ENCODE measurements around the gene FOXP1.
A peak's percentile ranks its signal among the peaks of the same experiment; 100 is the strongest.

Gene FOXP1

DNA sequence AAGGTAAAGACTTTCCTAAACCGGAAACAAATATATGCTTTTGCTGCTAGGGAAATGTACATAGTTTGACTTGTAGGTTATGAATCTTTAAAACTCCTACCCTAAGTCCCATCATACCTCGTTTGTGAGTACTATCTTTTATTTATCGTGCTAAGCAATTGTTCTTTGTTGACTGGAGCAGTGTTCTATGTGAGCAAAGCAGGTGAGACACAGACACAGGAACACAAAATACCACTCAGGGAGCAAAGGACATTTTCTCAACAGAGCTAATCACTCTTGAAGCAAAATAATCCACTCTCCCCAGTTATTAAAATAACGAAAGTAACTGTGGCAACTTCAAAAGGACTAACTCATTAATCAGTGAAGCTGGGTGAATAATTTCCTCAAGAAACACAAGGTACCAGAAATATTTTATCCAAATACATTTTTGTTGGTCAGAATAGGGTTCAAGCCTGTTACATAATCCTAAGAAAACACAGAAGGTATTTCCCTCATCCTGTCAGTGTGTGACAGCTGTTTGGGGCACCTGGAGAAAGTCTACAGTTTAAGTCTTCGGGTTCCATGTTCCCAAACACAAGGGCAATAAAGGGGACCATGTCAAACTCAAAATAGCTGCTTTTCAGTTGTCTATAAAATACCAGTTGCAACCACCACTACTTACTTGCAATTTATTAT, 407.7 kb downstream of the FOXP1 start:
- no peak for DNase-seq (ENCODE audit: low read depth)

DNA sequence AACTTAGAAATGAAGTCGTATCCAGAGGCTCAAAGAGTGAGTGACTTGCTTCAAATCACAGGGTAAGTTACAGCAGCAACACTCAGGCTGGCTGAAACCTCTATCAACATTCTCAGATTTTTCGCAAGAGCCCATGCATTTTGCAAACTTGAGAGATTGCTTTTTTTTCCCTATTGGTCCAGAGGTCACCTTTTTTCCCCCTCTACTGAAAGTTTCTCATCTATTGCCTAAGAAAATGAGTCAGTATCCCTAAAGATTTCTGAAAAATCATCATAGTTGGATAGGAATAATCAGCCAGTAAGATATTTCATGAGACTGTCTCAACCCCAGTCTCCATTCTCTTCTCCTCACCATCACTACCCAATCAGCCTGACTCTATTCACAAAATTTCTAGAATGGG, 410.6 kb downstream of the FOXP1 start:
- no peak for DNase-seq (ENCODE audit: low read depth)

DNA sequence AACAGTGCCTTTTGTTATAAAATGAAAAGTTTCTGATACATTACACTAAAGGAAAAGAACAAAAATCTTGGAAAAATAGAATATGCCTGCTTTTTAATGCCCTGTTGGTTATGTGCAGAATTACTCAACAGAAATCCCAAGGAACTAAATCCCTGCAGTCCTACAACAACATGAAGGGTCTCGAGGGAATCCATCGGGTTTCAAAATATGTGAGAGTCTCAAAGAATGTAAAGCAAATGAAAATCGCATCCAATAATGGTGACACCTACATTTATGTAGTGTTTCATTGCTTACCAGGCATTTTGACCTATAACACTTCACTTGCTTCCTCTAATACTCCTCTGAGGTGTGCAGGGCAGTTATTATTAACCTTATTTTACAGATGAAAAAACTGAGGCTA, 411.3 kb downstream of the FOXP1 start:
- DNase-seq (ENCODE audit: low read depth), result no peak

DNA sequence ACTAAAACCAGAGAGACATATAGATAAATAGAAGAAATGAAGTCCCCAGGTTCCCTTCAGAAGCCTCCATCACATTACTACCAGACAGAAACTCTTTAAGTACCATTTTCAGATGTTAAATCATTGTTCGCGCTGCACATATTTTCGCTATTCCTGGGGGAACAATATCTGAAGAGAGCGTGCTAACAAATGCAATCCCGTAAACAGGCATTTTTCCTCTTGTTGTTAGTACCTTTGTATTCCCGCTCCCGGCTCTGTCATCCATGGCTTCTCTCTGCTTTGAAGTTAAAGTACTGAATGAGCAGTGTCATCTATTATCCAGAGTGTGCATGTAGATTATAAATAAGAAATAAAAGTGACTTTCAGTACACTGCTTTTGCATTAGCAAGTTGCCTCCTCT, 412.3 kb downstream of the FOXP1 start:
- no peak for DNase-seq (ENCODE audit: low read depth)

DNA sequence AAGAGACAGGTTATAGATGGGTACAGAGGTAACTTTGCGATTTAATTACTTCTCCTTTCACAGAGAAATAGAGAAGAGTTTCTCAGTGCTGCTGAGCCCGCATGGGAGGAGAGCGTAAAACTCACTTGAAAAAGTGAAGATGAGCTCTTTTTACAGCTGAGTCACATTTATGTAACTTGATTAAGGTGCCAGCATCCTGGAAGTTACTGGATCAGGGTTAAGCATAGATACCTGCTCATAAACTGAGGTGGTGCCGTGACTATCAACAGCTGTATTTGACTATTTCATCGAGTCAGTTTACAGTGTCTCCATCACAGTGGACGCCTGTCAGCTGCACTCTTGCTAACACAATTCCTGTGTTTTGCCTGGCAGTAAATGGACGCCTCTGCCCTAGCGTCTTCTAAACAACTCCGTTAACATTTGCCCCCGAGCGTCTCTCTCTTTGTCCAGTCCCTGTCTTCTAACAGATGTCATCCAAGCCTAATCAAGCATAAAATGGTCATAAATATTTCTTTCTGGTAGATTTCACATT, 414.6 kb downstream of the FOXP1 start:
- no peak for DNase-seq (ENCODE audit: low read depth)

DNA sequence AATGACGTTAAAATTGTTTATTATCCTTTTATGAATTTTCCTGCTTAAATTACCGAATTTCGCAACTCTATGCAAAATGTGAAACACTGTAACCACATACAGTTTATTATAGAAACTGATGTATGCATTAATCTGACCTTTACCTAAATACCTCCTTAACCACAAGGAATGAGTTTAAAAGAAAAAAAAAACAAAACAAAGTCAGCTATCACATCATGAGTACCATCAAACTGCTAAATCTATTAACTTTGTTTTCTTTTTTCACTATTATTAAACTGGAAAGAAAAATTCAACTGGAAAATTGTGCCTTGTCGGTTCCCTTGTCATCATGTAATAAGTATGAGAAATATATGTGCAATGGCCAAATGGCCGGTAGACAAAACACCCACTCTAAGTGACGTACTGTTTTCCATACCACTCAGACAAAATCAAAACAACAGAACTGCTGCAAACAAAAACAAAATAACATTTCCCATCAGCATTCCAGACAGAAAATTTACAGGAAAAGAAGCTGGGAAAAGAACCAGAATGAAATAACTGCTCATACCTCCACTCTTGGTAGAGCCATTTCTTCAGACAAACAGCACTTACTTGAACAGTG, 415.3 kb downstream of the FOXP1 start:
- DNase-seq (ENCODE audit: low read depth), result no peak

DNA sequence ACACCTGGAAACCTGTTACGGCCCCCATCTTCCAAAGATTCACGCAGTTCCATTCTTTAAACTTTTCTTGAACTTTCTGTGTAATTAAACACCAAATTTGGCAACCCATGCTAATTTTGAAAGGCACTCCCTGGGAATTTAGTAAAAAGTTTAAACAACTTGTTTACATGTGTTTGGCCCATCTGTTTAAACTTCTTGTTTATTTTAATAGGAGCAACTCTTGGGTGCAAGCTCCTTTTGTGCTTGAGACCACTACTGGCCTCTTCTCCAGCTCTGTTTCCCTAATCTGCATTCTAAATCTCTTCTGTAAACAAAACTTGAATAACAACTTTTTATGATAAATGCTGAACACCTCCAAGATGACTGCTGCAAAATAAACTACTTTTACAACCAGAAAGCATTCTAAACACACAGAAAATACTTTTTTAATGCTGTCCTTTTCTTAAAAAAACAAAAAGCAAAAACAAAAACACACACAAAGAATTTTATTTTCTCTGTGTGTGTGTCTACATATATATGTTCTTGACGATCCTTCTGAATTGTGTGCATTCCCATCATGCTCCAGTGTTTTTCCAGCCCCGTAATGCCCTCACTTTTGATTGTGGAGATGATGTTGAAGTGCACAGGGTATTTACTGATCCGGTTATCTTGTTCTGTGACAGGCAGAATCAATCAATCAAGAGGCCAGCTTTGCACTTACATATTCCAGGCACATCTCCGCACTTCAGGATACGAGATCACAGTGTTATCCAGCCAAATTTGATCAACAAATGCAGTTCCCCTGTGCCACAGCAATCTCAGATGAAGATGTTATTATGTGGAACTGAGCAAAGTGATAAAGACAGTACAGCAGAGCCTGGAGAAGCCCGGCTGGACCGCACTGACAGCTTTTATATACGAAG, 416.9 kb downstream of the FOXP1 start:
- no peak for DNase-seq (ENCODE audit: low read depth)

DNA sequence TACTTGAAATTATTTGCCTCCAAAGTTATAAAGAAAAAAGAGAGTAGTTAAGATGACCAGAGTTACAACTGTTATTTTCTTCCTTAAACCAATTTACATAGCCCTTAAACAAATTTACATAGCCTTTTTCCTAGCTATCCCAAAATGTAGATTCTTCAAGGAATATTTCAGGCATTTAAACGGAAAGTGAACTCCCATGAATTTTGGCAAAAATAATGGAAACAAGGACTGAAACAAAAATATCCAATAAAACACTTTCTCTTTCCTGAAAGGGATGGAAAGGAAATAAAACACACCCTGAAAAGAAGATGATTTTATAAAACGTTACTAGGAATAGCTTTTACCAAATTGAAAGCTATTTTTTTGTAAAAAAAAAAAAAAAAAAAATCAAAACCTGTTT, 418.6 kb downstream of the FOXP1 start:
- DNase-seq (ENCODE audit: low read depth), result no peak

DNA sequence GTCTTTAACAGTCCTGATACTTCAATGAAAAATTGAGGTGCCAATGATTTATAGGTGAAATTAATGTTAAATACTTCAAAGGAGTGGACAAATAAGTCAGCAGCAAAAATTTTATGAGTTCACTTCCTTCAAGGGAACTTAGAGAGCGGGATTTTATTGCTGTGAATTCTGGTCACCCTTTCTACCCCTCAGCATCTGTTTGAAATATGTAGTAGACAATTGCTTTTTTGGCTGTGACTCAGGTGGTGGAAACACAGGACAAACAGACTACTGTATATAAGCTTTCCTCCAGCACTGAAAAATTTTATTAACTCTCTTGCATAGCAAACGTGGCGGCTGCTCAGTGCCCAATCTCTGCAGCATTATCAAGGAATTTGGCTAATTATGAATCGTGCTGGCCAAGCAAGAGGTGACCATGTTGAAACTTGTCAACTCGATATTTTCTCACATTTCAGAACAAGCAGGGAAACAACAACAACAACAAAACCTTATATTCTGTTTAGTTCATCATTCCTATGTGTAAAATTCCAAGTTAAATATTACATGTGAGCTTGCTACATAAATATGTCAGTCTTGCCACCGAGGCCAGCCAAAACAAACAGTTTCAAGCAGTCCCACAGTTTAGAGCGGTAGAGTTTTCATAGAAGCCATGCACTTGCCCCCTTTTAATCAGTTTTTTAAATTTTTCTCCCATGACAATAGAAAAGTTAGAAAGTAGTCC, 420.2 kb downstream of the FOXP1 start:
- DNase-seq (ENCODE audit: low read depth), result no peak

DNA sequence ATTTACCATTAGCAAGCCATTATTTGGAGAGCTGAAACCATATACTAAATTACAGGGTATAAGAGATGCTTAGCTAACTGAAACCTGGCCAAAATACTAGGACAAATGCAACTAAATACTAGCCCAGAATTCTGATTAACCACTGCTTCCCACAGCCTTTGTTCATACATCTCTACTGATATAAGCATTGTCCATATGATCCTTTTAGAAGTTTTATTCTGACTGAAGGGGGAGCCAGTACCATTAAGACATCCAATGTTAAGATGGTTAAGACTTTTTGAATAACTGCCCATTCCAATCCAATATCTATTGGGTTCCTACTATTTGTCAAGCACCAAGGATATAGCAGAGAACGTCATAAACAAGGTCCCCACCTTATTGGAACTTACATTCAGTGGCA, 421.3 kb downstream of the FOXP1 start:
- DNase-seq (ENCODE audit: low read depth), result no peak

DNA sequence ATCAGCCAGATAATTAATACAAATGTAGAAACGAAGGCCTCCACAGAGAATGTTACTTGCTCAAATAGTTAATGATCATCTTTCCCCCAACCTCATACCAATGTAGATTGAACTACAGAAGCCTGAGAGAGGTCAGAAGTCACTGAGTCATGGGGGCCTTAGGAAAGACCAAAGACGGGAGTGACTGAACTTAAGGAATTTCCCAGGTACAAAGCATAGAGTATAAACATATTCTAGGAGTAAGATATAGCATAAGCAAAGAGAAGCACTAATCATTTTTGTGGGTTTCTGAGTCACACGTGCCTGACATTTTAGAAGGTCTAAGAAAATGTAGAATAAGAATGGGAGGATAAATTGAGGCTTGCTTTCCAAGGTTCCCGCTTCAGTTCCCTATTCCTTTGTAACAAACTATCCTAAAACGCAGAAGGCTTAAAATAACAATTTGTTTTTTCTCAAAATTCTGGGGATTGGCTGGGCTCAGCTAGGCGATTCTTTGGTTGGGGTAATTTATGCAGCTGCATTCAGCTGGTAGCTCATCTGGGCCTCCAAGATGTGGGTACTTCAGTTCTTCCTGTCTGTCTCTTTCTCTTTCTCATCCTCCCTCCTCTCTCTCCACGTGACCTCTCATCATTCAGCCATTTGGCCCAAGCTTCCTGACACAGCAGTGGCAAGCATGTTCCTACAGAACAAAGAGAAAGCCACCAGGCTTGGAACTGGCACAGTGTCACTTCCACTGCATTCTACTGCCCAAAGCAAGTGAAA, 422.6 kb downstream of the FOXP1 start:
- DNase-seq (ENCODE audit: low read depth), result peak; percentile 48

DNA sequence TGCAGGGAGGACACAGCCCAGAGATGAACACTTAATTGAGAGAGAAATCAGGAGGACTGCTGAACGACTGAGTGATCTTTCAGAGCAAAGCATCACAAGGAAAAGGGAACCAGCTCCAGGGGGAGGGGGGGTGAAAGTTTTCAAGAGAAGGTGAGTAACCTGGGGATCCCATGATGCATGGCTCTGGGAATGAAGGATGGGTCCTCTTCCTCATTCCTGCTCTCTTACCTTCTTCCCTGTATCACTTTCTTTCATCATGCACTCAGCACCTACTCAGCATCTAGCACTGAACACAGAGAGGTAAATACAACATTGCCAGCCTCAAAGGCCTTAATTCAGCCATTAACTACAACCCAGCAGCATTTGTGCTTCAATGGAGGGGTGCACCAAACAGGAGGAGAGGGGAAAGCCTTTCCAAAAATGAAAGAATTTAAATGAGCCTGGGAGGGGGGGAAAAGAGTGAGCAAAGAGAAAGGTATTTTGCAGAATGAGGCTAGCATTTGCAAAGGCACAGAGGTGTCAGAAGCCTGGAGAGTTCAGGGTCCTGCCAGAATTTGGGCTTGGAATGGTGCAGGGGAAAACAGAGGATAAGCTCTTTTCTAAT, 427.4 kb downstream of the FOXP1 start:
- DNase-seq (ENCODE audit: low read depth), result no peak

DNA sequence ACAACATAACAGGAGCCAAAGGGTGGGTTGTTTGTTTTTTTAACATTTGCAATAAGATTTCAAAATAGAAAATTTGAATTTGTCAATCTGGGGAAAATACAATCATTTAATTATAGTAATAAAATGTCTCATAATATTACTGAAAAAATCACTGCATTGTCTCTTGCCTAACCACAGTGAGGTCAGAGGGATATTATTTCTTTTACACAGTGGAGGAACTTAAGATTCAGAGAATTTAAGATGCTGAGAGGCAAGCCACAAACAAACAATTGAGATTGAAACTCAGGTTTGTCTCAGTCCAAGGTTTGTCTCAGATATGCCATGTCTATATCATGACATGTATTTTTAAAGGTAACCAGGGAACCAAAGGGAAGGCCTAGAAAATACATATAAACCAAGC, 428.7 kb downstream of the FOXP1 start:
- DNase-seq (ENCODE audit: low read depth), result no peak

DNA sequence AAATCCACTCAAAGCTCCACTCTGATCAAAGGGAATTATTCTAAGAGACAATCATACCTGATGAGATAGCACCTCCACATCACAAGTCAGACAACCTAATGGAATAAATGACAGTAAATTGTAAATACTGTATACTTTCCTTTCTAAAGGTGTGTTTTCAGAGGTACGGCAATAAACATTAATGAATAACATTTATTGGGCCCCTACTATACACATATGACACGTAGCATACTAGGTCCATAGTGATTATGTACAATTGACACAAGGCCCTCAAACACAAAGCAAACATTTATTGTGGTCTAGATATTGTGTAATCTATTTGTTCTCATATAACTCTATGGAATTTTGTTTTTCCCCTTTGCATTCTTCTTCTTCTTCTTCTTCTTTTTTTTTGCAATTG, 429.8 kb downstream of the FOXP1 start:
- no peak for DNase-seq (ENCODE audit: low read depth)

DNA sequence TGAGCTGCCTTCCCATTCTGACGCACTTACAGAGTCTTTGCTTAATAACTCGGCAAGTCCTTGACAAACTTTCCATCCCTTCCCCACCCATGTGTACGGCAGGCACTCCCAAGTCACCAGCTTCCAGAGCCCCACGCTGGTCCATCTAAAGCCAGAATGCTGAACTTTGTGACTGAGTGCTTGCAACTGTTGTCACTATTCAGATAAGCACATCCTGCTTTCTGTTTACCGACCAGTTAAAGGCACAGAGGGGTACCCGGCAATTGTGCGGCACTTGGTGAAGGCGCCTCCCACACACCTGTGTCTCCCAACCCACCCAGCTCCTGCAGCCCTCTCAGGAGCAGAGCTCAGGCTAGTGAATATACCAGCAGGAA, 430.6 kb downstream of the FOXP1 start:
- DNase-seq (ENCODE audit: low read depth), result no peak

DNA sequence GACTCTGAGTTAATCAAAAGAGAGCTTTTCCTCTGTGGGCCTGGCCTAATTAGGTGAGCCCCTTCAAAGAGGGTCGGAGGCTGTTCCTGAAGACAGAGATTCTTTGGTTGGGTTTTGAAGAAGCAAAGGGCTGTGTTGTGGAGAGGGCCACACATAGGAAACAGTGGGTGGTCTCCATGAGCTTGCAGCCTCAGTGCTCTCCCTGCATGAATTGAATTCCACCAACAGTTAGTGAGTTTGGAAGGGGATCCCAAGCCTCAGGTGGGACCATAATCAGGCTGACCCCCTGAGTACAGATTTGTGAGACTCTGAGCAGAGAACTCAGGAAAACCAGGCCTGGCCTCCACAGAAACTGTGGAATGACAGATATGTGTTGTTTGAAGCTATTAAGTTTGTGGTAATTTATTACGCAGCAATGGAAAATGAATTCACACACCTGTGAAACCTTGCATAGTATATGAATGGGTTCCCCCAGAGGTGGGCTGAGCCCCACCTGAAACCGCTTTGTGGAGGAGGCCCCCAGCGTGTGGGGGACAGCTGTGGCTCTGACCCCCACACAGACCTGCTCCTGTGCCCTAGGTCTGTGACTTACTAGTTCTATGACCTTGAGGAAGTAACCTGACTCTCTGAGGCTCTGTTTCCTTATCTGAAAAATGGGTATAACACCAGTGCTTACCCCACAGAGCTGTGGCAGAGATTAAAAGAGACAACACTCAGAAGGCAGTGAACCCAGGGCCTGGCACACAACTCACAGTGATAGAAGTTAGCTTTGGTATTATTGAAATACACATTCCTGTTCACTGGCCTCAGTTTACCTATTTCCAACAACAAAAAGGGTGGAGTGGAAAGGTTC, 431.3 kb downstream of the FOXP1 start:
- no peak for DNase-seq (ENCODE audit: low read depth)

DNA sequence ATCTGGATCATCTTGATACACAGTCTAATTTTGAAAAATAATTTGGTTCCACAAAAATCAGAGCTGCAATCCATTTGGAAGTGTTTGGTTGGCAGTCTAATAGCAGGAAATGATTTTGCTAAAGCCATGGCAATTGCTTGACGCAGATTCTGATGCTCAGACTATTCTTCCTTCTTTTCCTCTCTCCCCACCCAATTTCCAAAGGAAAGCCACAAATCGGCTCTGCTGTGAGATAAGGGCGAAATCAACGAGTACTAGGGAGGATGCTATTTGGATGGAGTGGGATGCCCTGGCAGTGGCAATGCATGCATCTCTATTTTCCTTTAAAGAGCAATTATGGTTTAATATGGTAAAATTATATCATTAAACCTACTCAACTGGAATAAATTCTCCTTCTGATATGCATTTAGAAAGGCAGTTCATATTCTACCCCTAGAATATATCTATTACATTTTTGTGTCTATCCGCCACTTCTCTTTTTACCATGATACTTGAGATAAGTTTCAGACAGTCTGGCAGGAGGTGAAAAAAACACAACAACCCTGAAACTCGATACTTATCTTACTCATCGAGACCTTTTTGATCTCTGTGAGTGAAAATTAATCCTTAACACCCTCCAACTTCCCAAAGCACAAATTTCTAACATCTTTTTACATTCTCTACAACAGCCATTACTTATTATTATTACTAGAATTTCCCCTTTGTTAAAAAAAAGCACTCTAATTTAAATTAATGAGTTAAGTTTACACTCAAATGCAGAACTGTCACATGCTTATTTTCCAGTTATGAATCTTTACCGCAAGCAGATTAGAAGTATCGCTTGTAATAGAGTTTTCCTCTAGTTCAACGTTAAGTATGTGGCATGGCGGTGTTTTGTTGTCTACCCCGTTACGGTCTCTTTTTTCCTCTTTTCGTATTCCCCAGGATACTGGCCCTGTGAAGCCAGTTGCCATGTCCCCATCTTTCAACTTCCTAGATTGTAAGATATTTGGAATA, 433.3 kb downstream of the FOXP1 start:
- no peak for DNase-seq (ENCODE audit: low read depth)

DNA sequence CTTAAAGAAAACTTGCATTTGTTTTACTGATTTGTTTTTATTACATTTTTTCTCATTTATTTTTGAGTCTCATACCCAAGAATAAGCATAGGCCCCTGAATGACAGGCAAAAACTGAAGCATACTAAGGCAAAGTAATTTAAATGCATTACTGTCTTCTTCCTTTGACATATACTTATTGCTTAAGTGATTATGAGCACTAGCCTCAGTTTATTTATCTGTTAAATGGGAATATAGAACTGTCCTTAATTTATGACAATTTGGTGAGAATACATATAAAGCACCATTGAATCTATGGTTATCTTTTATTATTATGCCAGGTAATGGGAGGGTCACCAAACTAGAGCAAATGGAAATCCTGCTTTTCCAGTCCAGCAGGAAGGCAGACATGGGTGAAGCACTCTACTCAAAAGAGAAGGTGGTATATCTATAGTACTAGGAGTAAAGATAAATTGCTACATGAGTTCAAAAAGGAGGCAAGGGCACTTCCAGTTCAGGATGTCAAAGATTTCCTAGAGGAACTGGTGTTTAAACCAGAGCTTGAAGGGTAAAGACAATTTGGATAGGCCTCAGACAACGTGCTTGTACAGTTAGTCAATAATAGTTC, 435.0 kb downstream of the FOXP1 start:
- DNase-seq (ENCODE audit: low read depth), result no peak

DNA sequence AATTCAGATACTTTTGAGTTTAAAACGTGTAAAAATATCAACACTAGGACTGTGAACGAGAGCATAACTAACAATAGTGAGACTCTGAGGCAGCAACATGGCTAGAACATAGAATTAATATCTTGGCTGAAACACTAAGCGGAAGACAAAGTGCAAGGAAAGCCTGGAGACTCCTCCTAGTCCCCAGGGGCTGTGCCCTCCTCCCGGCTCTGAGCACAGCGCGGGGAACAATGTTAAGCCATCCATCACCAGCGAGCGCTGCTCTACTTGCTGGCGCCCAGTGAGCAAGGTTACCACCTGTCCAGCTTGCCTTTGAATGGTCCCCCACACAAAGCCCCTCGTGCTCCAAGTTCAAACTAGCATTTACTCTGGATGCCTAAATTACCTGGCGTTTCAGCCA, 436.9 kb downstream of the FOXP1 start:
- DNase-seq (ENCODE audit: low read depth), result no peak

All from non-pigmented ciliary epithelial cell (primary cell).